ENCODE results near the gene COL9A3.
A peak's percentile ranks its signal among the peaks of the same experiment; 100 is the strongest.
"Not testable (repeated sequence)": the region's sequence is repeated elsewhere in the genome, so short reads cannot be mapped to it uniquely, and the experiment has no call there.

The COL9A3 gene

DNA sequence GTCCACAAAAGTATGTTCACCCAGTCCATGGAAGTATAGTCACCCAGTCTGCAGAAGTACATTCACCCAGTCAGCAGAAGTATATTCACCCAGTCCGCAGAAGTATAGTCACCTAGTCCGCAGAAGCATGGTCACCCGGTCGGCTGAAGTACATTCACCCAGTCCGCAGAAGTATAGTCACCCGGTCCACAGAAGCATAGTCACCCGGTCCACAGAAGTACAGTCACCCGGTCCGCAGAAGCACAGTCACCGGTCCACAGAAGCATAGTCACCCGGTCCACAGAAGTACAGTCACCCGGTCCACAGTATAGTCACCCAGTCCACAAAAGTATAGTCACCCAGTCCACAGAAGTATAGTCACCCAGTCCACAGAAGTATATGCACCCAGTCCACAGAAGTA is 36.0 kb downstream of the COL9A3 start:
- no peak for DNase-seq (ENCODE audit: low read depth in 3 of 3, low spot score in 1 of 3)

DNA sequence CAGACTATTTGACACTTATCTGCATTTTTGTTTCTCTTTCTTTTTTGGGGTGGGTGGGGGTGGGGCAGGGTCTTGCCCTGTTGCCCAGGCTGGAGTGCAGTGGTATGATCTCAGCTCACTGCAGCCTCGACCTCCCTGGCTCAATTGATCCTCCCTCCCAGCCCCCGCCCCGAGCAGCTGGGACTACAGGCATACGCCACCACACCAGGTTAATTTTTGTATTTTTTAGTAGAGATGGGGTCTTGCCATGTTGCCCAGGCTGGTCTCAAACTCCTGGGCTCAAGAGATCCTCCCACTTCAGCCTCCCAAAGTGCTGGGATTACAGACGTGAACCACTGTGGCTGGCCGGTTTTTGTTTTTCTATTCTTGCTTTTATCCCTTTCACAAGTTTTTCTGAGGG is 36.5 kb downstream of the COL9A3 start:
- DNase-seq (ENCODE audit: low read depth in 3 of 3, low spot score in 1 of 3), result not testable (repeated sequence)

DNA sequence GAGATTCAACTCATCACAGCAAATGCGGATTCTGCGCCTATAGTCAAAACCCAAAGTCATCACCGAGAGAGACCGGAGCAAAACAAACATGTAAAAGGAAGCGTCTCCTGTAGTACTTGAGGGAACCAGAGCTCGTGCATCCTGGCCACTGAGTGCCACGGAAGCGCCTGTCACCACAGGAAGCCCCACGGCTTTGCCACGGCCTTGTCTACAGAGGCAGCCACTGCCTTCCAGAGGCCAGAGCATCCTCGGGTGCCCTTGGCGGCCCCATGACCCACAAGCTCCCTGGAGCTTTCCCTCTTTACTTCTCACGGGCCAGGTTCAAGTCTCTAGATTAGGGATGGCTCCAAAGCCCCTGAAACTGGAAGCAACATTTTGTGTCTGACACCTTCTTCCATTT is 37.3 kb downstream of the COL9A3 start:
- DNase-seq (ENCODE audit: low read depth in 3 of 3, low spot score in 1 of 3), result no peak

DNA sequence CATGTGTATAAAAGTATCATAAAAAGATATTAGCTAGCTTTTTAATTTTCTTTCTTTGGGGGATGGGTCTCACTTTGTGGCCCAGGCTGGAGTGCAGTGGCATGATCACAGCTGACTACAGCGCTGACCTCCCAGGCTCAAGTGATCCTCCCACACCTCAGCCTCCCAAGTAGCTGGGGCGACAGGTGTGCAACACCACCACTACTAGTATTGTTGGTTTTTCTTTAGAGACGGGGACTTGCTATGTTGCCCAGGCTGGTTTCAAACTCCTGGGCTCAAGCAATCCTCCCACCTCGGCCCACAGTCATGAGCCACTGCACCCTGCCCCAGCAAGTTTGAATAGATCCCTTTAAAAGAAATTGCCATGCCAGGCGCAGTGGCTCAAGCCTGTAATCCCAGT is 38.3 kb downstream of the COL9A3 start:
- DNase-seq (ENCODE audit: low read depth in 3 of 3, low spot score in 1 of 3), result no peak

DNA sequence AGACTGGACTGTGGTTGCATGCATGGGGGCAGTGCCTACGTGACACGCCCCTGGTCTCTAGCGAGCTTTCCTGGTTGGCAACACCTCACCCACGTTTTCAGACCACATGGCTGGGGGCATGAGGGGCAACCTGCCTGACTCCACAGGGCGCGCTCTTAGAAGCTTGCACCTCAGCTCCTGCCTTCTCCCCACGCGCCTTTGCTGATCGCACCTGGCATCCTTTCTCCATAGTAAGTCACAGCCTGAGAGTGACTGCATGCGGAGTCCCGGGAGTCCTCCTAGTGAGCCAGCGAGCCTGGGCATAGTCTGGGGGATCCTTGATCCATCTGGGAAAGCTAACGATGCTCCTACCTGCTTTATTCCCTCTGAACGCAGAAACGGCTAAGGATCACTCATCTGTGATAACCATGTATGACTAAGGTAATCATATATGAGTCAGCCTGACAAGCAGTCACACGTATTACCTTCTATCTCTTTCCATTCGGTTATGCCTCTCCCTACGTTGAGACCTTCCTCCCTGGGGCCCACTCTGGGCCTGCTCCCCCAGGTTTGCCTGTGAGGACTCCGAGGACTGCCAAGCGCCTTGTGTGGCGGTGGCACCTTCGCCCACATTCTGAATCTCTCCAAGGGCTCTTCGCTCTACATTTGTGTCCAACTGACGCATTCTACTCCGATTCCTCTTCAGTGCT is 40.2 kb downstream of the COL9A3 start:
- no peak for DNase-seq (ENCODE audit: low read depth in 3 of 3, low spot score in 1 of 3)

DNA sequence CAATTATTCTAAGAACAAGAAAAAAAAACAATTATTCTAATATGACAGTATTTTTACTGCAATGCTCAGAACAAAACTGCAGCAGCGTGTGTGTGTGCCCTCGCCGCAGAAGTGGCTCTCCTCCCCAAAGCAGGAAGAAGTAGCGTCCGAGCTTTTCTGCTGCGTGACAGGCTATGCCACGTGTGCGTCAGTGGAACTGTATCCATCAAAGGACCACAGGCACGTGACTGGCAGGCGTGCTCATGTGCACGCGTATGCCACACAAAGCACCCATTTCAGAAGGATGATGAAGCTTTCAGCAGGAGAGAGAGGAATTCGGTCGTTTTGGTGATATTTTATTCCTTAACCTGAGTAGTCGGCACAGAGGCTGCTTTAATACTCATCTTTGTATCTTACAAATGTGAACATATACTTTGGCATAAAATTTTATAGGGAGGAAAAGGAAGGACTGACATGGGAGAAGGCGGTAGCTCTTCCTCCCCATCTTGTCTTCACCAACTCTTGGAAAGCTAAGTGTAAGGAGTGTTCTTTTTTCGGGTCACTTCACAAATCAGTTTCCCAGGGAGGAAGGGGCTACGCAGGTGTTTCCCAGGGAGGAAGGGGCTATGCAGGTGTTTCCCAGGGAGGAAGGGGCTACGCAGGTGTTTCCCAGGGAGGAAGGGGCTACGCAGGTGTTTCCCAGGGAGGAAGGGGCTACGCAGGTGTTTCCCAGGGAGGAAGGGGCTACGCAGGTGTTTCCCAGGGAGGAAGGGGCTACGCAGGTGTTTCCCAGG is 41.4 kb downstream of the COL9A3 start:
- no peak for DNase-seq (ENCODE audit: low read depth in 3 of 3, low spot score in 1 of 3)

DNA sequence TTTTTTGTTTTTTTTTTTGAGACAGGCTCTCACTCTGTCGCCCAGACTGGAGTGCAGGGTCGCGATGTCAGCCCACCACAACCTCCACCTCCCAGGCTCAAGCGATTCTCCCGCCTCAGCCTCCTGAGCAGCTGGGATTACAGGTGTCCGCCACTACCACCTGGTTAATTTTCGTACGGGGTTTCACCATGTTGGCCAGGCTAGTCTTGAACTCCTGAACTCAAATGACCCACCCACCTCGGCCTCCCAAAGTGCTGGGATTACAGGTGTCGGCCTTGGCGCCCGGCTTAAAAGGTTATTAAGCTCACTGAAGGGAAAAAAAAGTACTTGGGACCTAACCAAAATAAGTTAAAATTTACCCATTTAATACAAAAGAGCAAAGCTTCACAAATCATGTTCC is 42.9 kb downstream of the COL9A3 start:
- DNase-seq (ENCODE audit: low read depth in 3 of 3, low spot score in 1 of 3), result no peak

DNA sequence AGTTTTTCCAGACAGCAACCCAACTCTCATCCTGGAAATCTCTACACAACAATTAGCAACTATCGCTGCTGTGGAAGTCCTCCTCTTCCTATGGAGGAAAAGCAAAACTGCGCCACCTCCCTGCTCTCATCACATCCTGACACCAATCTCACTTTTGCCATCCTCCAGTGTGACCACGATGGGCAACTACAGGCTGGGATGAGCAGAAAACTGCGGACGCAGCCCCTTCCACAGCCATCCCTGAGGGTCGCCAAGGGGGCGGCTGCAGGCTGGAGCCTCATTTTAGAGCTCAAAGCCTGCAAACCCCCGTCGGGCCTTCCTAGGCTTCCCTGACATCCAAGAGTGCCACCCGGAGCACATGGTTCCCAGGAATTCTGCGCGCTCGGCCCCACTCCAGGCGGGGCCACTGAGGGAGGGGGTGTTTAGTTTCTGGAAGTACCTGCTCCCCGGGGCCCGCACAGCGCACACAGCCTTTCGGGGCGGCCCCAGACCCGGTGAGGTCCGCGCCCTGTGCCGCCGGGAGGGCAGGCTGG is 43.6 kb downstream of the COL9A3 start:
- DNase-seq (ENCODE audit: low read depth in 3 of 3, low spot score in 1 of 3), result no peak

DNA sequence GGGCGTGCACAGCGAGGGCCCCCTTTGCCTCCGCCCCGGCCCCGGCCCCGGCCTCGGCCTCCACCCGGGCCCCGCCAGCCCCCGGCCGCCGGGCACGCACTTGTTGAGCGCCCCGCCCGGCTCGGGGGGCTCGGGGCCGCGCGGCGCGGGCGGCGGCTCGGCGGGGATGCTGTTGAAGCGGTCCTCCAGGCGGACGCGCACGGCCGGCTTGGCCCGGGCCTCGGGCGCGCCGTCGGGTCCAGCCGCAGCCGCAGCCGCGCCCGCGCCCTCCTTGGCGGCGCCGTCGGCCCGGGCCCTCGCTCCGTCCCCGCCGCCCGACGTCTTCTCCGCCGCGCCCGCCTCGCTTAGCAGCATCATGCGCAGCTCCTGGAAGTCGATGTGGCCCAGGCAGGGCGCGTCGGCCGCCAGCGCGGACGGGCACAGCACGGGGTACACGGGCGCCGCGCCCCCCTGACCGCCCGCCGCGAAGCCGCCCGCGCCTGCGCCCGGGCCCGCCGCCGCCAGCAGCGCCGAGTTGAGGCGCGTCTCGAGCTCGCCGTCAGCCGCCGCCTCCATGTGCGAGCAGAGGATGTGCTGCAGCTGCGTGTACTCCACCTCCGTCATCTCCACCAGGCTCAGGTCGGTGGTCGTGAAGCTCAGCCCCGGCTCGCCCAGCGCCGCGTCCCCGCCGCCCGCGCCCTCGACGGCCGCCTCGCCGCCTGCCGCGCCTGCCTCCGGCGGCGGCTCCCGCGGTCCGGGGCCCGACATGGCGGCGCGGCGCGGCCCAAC is 44.3 kb downstream of the COL9A3 start:
- peak in 1 of 3 donors; percentile 33 for DNase-seq (ENCODE audit: low read depth in 3 of 3, low spot score in 1 of 3)

DNA sequence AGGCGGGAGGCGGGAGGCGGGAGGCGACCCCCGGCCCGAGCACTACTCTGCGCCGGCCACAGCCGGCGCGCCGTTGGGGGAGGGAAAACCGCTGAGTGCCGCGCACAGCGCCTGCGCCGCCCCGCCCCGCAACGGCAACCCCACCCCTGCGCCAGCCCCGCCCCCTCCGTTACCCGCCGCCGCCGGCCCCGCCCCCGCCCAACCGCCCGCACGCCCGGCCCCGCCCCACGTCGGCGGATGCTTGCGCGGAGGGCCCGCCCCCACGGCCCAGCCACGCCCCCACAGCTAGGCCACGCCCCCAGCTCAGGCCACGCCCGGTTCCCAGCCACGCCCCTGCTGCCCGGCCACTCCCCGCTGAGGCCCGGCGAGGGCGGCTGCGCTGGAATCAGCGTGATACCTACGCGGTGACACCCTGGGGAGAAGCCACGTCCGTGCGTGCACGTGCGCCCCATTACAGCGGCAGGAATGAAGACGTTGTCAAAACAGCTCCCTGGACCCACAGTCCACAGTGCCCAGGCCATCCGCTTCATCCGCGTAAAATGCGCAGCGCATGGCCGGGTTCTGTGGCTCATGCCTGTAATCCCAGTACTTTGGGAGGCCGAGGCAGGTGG is 45.0 kb downstream of the COL9A3 start, which contains the start of gene TCFL5:
Gene TCFL5, minus strand, starts transcription at position 97 of the 611 bp plus-strand sequence. CDS start 152 bp downstream, outside the sequence.
- DNase-seq (ENCODE audit: low read depth in 3 of 3, low spot score in 1 of 3), result peak; percentile 87 to 96 (median 94)

DNA sequence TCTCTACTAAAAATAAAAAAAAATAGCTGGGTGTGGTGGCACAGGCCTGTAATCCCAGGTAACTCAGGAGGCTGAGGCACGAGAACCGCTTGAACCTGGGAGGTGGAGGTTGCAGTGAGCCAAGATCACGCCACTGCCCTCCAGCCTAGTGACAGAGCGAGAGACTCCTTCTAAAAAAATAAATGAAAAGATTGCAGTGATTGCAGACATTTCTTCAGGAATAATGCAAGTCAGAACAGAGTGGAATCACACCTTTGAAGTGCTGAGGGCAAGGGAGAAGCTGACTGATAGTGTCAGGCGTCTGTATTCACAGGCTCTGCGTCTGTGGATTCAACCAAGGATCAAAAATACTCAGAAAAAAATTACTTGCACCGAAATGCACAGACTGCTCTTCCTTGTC is 47.4 kb downstream of the COL9A3 start:
- no peak for DNase-seq (ENCODE audit: low read depth in 3 of 3, low spot score in 1 of 3)

DNA sequence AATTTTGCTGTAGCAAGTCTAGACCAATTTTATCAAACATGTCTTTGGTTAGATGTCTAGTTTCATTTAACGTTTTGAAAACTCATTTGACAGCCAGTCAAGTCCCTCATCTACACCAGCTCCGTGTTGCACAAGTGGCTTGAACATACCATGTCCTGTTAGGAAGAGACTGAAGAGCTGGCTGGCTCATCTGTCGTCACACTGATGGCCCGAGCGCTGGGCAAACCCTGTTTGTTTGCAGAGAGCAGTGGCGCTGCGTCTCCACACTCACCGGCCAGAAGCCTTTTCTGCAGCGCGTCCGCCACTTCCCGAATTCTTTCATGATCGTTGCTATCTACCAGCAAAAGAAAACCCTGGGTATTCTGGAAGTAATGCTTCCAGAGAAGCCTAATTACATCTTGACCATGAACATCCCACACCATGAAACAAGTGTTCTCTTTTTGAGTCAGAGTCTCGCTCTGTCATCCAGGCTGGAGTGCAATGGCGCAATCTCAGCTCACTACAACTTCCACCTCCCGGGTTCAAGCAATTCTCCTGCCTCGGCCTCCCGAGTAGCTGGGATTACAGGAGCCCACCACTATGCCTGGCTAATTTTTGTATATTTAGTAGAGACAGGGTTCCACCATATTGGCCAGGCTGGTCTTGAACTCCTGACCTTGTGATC is 55.5 kb downstream of the COL9A3 start:
- no peak for DNase-seq (ENCODE audit: low read depth in 3 of 3, low spot score in 1 of 3)

DNA sequence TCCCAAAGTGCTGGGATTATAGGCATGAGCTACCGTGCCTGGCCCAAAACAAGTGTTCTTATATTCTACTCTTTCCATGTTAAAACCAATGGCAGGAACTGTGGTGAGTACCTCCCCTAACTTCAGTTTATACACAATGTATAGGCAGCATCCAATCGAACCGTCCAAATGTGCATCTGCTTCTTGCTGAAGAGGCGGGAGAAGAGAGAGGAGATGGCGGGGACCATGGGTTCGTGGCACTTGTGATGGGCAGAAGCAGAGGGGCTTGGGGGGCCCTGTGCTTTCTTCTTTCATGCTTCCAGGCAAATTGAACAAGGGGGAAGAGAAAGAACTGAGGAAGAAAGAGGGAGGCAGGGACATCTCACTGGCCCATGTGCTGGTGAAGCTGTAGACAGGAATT is 56.0 kb downstream of the COL9A3 start:
- no peak for DNase-seq (ENCODE audit: low read depth in 3 of 3, low spot score in 1 of 3)

DNA sequence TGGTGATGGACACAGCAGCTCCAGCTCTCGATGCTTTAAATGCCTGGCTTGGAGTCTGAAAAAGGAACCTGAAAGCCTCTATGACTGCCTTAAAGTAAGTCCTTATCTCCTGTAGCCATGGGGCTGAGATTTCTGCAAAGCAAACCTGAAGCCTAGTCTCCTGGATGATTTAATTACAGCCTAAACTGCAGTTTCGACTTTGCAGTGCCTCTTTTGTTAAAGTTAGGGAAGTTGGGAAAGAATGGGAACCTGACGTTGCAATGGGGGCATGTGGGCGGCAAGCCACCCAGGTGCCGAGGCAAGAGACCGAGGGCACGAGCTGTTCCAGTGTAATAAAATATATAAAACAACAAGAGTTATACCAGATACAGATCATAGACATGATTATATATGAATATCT is 56.4 kb downstream of the COL9A3 start:
- no peak for DNase-seq (ENCODE audit: low read depth in 3 of 3, low spot score in 1 of 3)

DNA sequence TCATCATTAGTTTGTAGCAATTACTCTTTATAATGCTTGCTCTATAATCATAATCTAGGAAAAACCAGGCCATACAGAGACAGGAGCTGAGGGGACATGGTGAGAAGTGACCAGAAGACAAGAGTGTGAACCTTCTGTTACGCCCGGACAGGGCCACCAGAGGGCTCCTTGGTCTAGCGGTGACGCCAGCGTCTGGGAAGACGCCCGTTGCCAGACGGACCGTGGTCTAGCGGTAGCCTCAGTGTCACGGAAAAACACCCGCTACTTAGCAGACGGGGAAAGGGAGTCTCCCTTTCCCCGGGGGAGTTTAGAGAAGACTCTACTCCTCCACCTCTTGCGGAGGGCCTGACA is 56.8 kb downstream of the COL9A3 start:
- DNase-seq (ENCODE audit: low read depth in 3 of 3, low spot score in 1 of 3), result not testable (repeated sequence)

DNA sequence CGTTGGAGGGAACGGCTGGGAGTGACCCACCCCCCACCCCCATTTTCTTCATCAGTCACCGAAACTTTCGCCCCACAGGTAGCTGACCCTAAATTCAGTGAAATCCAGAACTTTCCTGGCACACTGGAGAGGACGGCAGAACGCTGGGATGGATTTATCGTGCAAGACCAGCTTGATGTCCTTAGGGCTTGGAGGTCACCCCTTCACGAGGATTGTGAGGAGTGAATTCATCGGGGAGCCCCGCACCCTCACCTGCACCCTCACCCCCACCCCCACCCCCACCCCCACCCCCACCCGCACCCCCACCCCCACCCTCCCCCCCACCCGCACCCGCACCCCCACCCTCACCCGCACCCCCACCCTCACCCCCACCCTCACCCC is 58.1 kb downstream of the COL9A3 start:
- DNase-seq (ENCODE audit: low read depth in 3 of 3, low spot score in 1 of 3), result no peak

DNA sequence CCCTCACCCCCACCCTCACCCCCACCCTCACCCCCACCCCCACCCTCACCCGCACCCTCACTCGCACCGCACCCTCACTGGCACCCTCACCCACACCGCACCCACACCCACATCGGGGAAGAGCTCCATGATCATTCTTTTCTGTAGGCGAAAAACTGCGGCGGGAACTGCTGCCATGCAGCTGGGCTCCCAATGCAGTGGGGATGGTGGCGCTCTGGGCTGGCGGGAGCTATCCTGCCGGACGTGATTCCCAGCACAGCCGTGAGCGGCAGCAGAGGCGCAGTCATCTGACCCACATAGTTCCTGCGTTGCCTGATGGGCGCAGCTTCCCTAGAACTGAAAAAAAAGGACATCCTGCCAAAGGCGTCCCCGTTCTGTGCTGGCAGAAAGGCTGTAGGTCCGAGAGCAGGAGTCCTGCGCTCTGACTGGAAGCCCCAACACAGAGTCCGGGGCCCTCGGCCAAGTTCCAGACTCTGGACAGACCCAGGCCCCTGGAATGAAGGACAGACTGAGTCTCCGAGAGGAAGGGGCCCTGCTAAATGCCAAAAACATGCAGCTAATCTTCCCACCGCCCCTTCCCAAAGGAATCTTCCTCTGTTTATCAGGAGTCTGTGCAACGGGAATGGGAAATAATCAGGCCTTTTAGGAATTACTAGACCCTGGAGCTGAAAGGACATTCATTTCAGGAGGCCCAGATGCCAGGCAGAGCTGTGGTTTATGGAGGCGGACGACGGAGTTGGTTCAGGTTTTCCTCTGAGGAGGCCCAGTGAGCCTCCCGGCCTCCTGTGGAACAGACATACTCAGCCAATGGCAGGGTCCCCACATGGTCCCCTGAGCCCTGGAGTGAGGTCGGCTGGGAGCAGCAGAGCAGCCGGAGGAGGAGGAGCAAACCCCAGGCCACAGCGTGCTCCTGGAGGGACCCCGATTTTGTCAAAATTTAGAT is 58.8 kb downstream of the COL9A3 start:
- DNase-seq (ENCODE audit: low read depth in 3 of 3, low spot score in 1 of 3), result no peak

DNA sequence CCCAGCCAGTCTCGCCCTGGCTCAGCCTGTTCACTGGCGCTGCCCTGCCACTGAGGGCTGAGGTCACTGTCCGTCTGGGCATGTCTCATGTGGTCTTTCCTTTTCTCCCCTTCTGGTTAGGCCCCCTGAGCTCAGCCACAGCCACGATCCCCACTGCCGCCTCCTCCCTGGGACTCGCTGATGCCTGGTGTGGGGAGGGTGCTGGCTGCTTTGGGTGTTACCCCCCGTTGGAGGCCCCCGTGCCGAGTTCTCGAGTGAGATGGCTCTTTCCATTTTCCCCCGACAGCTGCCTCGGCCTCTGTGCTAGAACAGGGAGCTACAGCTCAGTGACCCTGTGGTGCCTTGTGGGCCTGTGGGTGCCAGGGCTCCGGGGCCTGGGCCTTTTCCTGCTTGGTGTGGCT is 59.7 kb downstream of the COL9A3 start:
- DNase-seq (ENCODE audit: low read depth in 3 of 3, low spot score in 1 of 3), result no peak

DNA sequence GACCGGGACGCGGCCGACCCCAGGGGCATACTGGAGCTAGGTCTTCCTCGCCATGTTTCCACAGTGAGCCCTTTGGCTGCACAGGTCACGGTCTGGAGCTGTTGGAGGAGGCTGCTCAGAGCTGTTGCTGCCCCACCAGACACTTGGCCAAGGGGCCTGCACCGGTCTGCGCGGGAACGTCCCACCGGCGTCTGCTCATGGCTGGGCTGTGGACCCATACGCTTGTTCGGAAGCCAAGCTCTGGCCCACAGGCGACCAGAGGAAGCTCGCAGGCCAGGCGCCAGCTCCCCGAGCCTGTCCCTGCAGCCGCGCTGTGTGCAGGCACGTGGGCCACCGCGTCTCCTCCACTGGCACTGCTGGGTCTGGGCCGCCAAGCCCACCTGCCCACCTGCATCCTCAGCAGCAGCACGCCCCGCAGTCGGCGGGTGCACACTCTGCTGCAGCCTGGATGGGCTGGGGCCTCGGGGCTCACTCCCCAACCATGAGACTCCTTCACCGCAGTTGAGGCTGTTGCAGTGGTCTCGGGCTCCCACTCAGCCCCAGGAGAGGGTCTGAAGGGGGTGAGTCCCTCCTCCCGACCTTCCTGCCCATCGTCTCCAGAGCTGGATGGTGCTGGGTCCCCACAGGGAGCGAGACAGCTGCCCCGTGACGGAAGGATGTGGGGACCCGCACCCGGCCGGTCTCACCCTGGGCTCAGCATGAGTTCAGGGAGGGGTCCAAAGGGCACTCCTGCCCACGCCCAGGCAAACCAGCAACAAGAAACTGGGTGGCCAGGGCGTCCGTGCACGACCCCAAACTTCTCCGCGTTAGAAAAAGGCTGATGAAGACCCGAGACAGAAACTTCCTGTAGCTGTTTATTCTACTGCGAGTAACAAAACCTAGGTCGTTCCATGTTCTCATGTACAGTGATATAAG is 60.3 kb downstream of the COL9A3 start:
- DNase-seq (ENCODE audit: low read depth in 3 of 3, low spot score in 1 of 3), result no peak
